ENCODE measurements around the gene HDGFL3. TPM values are rescaled to one million over a fixed set of nuclear protein-coding genes. Genes with fewer than 3 reads are reported as not detected.

The HDGFL3 gene
- total RNA-seq, 2 donors from 2014 or later, result 83.1 to 94.7 TPM

DNA sequence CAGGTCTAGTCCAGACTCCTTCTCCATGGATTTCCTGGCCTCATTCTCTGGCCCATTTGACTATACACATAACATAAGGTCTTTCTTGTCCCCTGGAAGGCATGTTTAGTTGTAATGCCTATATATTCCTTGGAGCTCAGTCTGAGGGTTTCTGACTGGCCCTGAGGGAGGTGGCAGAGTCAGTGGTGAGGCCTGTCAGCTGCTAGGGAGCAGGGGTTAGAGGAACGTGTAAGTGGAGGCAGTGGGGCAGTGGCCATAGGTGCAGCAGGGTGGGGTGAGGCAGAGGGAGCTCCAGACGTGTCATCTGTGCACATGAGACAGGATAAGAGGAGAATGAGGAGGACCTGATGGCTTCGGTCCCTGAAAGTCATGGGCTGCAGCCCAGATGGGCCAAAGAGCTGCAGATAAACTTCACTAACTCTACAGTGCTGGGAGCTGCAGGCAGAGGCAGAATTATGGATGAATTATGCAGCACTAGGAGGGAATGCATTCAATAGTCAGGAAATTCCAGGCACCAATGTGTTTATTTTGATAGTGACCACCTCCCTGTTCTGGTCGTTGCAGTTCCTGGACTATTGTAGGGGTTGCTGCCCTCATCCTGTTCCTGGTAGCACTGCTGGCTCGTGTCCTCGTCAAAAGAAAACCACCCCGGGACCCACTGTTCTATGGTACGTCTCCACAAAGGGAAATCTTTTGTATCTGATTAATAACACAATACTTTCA lies 95.2 kb downstream of the HDGFL3 start:
- no peak for ATAC-seq
- H3K27ac Mint-ChIP-seq, result no peak overlapping the region
- H3K9me3 Mint-ChIP-seq, result no peaks in the 10 kb centered on the region
- no peak for DNase-seq (ENCODE audit: low spot score)
- H3K36me3 Mint-ChIP-seq, result no peaks in the 10 kb centered on the region
- H3K27me3 Mint-ChIP-seq, result no peaks in the 10 kb centered on the region
- no peak overlapping the region for H3K4me3 Mint-ChIP-seq
- peaks cover 33 to 35% of the 10 kb centered on the region in 2 donors for H3K4me1 Mint-ChIP-seq (ENCODE audit: low read depth in 2 of 2)

DNA sequence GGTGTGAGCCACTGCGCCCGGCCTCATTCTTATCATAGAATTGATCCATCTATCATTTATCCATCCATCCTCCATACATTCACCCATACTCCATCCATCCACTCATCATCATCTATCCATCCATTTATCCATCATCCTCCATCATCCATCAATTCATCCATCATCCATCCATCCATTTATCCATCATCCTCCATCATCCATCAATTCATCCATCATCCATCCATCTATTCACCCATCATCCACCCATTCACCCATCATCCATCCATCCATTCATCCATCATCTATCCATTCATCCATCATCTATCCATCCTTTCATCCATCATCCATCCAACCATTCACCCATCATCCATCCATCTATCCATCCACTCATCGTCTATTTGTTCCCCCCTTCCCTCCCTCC lies 96.5 kb downstream of the HDGFL3 start:
- peaks cover 0 to 2% of the 10 kb centered on the region in 2 donors for H3K27me3 Mint-ChIP-seq
- no peak overlapping the region for H3K4me3 Mint-ChIP-seq
- H3K36me3 Mint-ChIP-seq, result no peaks in the 10 kb centered on the region
- H3K27ac Mint-ChIP-seq, result no peak overlapping the region
- peaks cover 33 to 35% of the 10 kb centered on the region in 2 donors for H3K4me1 Mint-ChIP-seq (ENCODE audit: low read depth in 2 of 2)
- ATAC-seq (no peak), DNase-seq (ENCODE audit: low spot score) (no peak)
- no peaks in the 10 kb centered on the region for H3K9me3 Mint-ChIP-seq

DNA sequence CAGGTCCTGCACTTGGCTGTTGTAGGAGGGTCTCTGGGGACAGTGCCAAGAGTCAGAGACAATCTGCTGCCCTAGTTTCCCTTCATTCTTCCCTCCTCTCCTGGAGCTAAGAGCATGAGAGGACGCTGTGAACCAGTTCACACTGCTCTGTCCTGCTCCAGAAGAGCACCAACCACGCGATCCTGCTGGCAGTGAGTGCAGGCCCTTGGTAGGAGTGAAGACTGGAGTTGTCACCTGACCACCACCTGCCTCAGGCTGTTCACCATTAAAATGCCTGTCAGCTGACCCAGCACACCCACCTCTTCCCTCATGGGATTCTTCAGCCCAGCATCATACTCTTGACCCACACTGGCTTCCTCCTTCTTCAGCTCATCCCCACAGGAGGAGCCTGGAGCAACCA lies 97.2 kb downstream of the HDGFL3 start:
- Mint-ChIP-seq H3K27me3 (peaks cover 0 to 2% of the 10 kb centered on the region in 2 donors), H3K27ac (peak overlapping the region in 1 of 2 donors; percentile 38), H3K4me3 (no peak overlapping the region), H3K4me1 (ENCODE audit: low read depth in 2 of 2) (peaks cover 33 to 35% of the 10 kb centered on the region in 2 donors), H3K9me3 (no peaks in the 10 kb centered on the region), H3K36me3 (no peaks in the 10 kb centered on the region)
- no peak for ATAC-seq
- no peak for DNase-seq (ENCODE audit: low spot score)

GRCh38 chr15:83109532-83109931 lies 98.1 kb downstream of the HDGFL3 start:
- H3K36me3 Mint-ChIP-seq, result no peaks in the 10 kb centered on the region
- ATAC-seq, result no peak
- H3K4me3 Mint-ChIP-seq, result peak overlapping the region; percentile 89
- DNase-seq (ENCODE audit: low spot score), result no peak
- H3K27ac Mint-ChIP-seq, result peak overlapping the region; percentile 88 to 94
- H3K27me3 Mint-ChIP-seq, result peaks cover 0 to 2% of the 10 kb centered on the region in 2 donors
- no peaks in the 10 kb centered on the region for H3K9me3 Mint-ChIP-seq
- peaks cover 33 to 35% of the 10 kb centered on the region in 2 donors for H3K4me1 Mint-ChIP-seq (ENCODE audit: low read depth in 2 of 2)

GRCh38 chr15:83108266-83109219 lies 99.1 kb downstream of the HDGFL3 start:
- peak overlapping the region; percentile 89 for H3K4me3 Mint-ChIP-seq
- H3K36me3 Mint-ChIP-seq, result no peaks in the 10 kb centered on the region
- no peaks in the 10 kb centered on the region for H3K9me3 Mint-ChIP-seq
- peak overlapping the region; percentile 88 to 94 for H3K27ac Mint-ChIP-seq
- peaks cover 33 to 35% of the 10 kb centered on the region in 2 donors for H3K4me1 Mint-ChIP-seq (ENCODE audit: low read depth in 2 of 2)
- H3K27me3 Mint-ChIP-seq, result peaks cover 6 to 8% of the 10 kb centered on the region in 2 donors
- ATAC-seq, result peak; percentile 92 to 93
- DNase-seq (ENCODE audit: low spot score), result peak; percentile 83

DNA sequence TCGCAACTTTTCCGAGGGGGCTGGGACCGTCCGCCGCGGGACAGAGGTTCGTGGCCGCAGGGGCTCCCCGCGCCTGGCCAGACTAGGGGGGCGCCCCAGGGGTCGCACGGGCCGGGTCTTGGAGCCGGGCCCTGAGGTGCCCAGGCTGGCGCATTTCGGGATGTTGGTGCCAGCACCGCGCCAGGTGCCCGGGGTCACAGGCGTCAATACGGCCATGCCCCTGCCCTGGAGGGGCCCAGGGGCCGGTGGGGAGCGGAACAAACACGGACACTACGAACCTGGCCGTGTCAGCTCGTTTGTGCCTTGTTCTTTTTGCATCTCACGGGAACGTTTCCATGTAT lies 99.8 kb downstream of the HDGFL3 start:
- Mint-ChIP-seq H3K4me1 (ENCODE audit: low read depth in 2 of 2) (peaks cover 33 to 35% of the 10 kb centered on the region in 2 donors), H3K4me3 (peak overlapping the region; percentile 89), H3K9me3 (no peaks in the 10 kb centered on the region), H3K36me3 (no peaks in the 10 kb centered on the region), H3K27ac (peak overlapping the region; percentile 88 to 94), H3K27me3 (peaks cover 6 to 8% of the 10 kb centered on the region in 2 donors)
- DNase-seq (ENCODE audit: low spot score), result no peak
- peak in 1 of 2 donors; percentile 3 for ATAC-seq

GRCh38 chr15:83106994-83107840 lies 100.4 kb downstream of the HDGFL3 start, which contains the start of gene TM6SF1:
TSS of gene TM6SF1 (plus strand) at chr15:83107645. CDS start at chr15:83107681, 36 bp downstream.
- Mint-ChIP-seq H3K36me3 (no peaks in the 10 kb centered on the region), H3K27ac (peak within 1 kb of the TSS; percentile 88 to 94), H3K4me1 (ENCODE audit: low read depth in 2 of 2) (peaks cover 33% of the 10 kb centered on the region in 2 donors), H3K27me3 (peaks cover 8% of the 10 kb centered on the region in 2 donors), H3K4me3 (peak within 1 kb of the TSS; percentile 89), H3K9me3 (no peaks in the 10 kb centered on the region)
- peak; percentile 67 to 76 for ATAC-seq
- peak; percentile 70 for DNase-seq (ENCODE audit: low spot score)

DNA sequence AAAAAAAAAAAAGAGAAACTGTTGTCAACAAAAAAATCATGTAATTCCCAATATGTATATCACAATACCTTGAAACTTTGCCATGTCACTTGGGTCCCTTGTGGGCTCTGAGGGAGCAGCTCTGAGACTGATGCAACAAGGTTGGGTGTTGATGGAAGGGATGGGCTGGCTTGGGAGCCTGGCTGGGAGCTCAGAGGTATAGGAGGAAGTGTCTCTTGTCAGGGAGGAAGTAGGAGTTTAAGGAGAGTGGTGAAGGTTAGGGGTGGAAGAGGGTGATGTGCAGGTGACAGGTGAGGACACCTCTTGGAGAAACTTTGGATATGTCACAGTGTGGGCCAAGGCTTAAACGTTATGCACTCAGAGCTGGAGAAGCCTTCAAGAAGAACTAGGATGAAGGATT lies 102.2 kb downstream of the HDGFL3 start:
- no peak for DNase-seq (ENCODE audit: low spot score)
- no peak for ATAC-seq
- Mint-ChIP-seq H3K4me1 (ENCODE audit: low read depth in 2 of 2) (peaks cover 23 to 25% of the 10 kb centered on the region in 2 donors), H3K27ac (peak overlapping the region in 1 of 2 donors; percentile 2), H3K27me3 (peaks cover 16 to 18% of the 10 kb centered on the region in 2 donors), H3K9me3 (no peaks in the 10 kb centered on the region), H3K36me3 (no peaks in the 10 kb centered on the region), H3K4me3 (peak overlapping the region; percentile 11)

GRCh38 chr15:83104141-83104540 lies 103.5 kb downstream of the HDGFL3 start:
- Mint-ChIP-seq H3K36me3 (no peaks in the 10 kb centered on the region), H3K4me3 (no peak overlapping the region), H3K27me3 (peaks cover 22 to 26% of the 10 kb centered on the region in 2 donors), H3K27ac (no peak overlapping the region), H3K9me3 (no peaks in the 10 kb centered on the region), H3K4me1 (ENCODE audit: low read depth in 2 of 2) (peaks cover 11 to 12% of the 10 kb centered on the region in 2 donors)
- DNase-seq (ENCODE audit: low spot score), result no peak
- ATAC-seq, result no peak

GRCh38 chr15:83102346-83102745 lies 105.3 kb downstream of the HDGFL3 start:
- no peak for ATAC-seq
- Mint-ChIP-seq H3K27me3 (peaks cover 26 to 29% of the 10 kb centered on the region in 2 donors), H3K36me3 (peaks cover 4% of the 10 kb centered on the region), H3K9me3 (no peaks in the 10 kb centered on the region), H3K4me1 (ENCODE audit: low read depth in 2 of 2) (no peaks in the 10 kb centered on the region), H3K4me3 (no peak overlapping the region), H3K27ac (no peak overlapping the region)
- no peak for DNase-seq (ENCODE audit: low spot score)

- Mint-ChIP-seq H3K36me3 (peaks cover 4% of the 10 kb centered on the region), H3K4me3 (no peak overlapping the region), H3K9me3 (no peaks in the 10 kb centered on the region), H3K4me1 (ENCODE audit: low read depth in 2 of 2) (no peaks in the 10 kb centered on the region), H3K27me3 (peaks cover 39% of the 10 kb centered on the region in 2 donors), H3K27ac (no peak overlapping the region)
- ATAC-seq, result no peak
- no peak for DNase-seq (ENCODE audit: low spot score)
Observed at GRCh38 chr15:83100097-83100646, 107.5 kb downstream of the HDGFL3 start.

- no peak overlapping the region for H3K4me3 Mint-ChIP-seq
- no peaks in the 10 kb centered on the region for H3K4me1 Mint-ChIP-seq (ENCODE audit: low read depth in 2 of 2)
- H3K36me3 Mint-ChIP-seq, result peaks cover 4% of the 10 kb centered on the region
- H3K9me3 Mint-ChIP-seq, result no peaks in the 10 kb centered on the region
- no peak for DNase-seq (ENCODE audit: low spot score)
- no peak overlapping the region for H3K27ac Mint-ChIP-seq
- H3K27me3 Mint-ChIP-seq, result peaks cover 38 to 39% of the 10 kb centered on the region in 2 donors
- no peak for ATAC-seq
Observed at GRCh38 chr15:83099290-83099689, 108.3 kb downstream of the HDGFL3 start.

DNA sequence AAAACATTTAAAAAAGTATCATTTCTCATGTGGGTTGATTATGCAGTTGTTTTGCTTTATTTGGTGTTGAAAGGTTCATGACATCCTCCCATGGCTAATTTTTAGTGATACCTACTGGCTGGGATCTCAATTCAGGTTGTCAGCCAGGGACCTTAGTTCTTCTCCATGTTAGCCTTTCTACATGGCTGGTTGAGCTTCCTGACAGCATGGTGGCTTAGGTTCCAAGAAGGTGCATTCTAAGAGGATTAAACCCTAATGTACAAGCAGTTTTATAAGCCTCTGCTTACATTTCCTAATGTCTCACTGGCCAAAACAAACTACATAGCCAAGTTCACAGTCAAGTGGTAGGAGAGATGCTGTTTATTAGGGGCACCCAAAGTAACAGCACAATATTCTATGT lies 109.5 kb downstream of the HDGFL3 start:
- H3K27me3 Mint-ChIP-seq, result peaks cover 32 to 35% of the 10 kb centered on the region in 2 donors
- no peaks in the 10 kb centered on the region for H3K9me3 Mint-ChIP-seq
- no peak overlapping the region for H3K4me3 Mint-ChIP-seq
- ATAC-seq (no peak), DNase-seq (ENCODE audit: low spot score) (no peak)
- peaks cover 4% of the 10 kb centered on the region for H3K36me3 Mint-ChIP-seq
- no peaks in the 10 kb centered on the region for H3K4me1 Mint-ChIP-seq (ENCODE audit: low read depth in 2 of 2)
- H3K27ac Mint-ChIP-seq, result no peak overlapping the region

All from natural killer cell treated with Interleukin-12 subunit alpha and Interleukin-12 subunit beta and Interleukin-15 and Interleukin-18, amount 100 ng/mL, for 72 hours (primary cell).